GM19467 (cell line): ENCODE measurements around the gene KRTAP9-7.
"Not testable (repeated sequence)": the region's sequence is repeated elsewhere in the genome, so short reads cannot be mapped to it uniquely, and the experiment has no call there.

ENCODE experiments used
- ATAC-seq: cut with Tn5 transposase; IDR thresholded peaks from one replicate; pipeline ENCODE4 v1.9.1; 2021; ENCODE audit warnings: mild to moderate bottlenecking, moderate library complexity; ENCODE audit not compliant: unreplicated experiment

The KRTAP9-7 gene

DNA sequence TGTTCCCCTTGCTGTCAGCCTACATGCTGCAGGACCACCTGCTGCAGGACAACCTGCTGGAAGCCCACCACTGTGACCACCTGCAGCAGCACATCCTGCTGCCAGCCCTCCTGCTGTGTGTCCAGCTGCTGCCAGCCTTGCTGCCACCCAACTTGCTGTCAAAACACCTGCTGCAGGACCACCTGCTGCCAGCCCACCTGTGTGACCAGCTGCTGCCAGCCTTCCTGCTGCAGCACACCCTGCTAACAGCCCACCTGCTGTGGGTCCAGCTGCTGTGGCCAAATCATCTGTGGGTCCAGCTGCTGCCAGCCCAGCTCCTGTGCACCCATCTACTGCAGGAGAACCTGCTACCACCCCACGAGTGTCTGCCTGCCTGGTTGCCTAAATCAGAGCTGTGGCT lies 4.2 kb upstream of the KRTAP9-7 start:
- ATAC-seq: not testable (repeated sequence)

DNA sequence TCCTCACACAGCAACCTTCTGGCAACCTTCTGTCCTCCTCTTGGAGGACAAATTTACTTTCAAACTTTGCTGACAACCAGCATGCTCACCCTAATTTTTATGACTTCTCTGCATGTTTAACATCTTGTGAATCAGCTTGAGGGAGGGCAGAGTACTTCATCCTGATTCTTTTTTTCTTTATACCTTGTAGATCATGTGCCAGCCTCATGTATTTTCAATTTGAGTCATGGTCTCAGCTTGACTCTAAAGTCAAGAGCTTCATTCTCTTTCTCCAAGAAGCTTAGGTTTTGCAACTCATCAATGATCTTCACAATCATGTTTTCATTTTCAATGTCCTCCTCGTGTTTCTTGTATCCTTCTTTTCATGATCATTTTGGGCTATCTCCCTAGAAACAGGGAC lies 3.6 kb upstream of the KRTAP9-7 start:
- no peak for ATAC-seq

DNA sequence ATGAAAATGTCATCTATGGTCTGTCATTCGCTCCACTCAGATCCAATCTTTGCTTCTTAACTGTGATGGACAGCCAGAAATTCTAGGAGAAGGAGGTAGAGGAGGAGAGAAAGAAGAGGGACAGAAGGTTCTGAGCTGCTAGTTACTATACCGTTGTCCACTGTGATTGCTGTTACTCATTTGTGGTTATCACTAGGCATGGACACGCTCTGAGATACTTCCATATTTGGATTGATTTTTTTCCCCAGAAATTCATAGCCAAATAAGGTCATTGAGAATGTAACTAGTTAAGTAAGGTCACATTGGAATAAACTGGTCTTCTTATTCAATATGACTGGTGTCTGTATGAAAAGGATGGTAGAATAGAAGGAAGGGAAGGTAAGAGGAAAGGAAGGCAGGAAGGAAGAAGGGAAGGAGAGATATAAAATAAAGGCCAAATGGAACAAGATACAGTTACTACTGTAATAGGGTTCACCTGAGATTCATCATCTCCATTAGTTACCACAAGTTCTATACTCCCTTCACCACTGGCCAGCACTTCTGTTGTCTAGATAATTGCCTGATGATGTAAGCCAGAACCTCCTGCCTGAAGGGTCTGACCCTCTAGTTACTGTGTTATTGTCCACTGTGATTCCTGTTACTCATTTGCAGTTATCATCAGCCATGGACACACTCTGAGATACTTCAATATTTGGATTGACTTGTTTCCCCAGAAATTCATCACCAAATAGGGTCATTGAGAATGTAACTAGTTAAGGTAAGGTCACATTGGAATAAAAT lies 2.9 kb downstream of the KRTAP9-7 start:
- ATAC-seq: no peak

DNA sequence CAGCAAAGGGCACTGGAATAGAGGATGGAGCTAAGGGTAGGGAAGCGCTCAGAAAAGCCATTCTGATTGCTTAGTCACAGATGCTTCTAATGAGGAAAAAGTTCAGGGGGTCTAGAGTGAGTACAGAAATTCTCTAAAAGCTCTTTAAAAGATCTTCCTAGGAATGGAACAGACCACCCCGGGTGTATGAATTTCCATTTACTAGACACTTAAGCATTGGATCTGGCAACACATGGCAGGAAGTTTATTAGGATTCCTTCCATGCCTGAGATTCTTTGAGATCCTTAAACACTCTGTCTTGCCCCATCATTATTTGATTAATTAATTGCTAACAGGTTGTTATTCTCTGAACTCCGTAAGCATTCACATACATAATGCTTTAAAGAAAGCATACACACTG lies 8.5 kb downstream of the KRTAP9-7 start:
- ATAC-seq: no peak

GRCh38 chr17:41284546-41284945 lies 9.0 kb downstream of the KRTAP9-7 start:
- ATAC-seq: no peak

DNA sequence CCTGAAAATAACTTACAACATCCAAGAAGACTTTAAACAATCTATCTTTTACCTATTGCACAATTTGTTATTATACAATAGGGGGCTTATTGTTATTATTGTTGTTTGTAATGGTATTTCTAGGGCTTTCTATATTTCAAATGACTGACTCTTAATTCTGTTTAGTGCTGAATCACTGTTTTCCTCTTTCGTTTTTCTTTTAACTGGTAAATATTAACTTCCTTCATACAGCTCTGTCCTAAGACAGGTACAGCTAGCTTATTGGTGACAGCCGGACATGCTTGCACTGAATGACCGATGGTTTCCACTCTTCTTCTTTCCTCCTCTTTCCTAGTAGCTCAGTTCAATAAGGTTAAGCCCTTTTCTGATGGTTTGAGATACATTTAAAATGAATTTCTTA lies 11.6 kb downstream of the KRTAP9-7 start:
- no peak for ATAC-seq

- no peak for ATAC-seq
These were observed 18.5 kb downstream of the KRTAP9-7 start for GRCh38 chr17:41294016-41294415.

- no peak for ATAC-seq
These were observed 21.3 kb downstream of the KRTAP9-7 start for GRCh38 chr17:41296846-41297245.

- ATAC-seq: no peak
These were observed 23.1 kb downstream of the KRTAP9-7 start for GRCh38 chr17:41298458-41299135.

- no peak for ATAC-seq
These were observed 25.8 kb downstream of the KRTAP9-7 start for GRCh38 chr17:41301204-41301790.

GRCh38 chr17:41301916-41302901 lies 26.7 kb downstream of the KRTAP9-7 start, which contains the start of gene KRTAP29-1:
Gene KRTAP29-1, minus strand, starts transcription at chr17:41302851. Its CDS starts 0 bp downstream, at chr17:41302851.
- no peak for ATAC-seq

DNA sequence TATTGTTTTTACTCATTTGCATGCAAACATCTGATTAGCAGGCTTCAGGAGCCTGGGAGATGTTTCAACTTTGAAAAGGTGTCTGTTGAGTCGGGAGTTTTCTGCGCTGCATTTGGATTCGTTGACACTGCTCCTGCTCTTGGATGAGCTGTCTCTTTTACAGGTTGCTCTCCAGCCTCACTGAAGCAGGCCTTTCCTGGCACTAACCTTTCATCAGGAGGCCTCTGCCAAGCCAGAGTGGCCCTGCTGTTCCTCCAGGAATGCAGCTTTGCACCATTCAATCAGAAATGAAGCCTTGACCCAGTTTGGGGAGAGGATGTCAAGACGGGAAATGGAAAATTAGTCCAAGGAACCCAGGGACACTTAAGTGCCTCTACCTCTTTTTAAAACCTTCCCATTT lies 27.5 kb downstream of the KRTAP9-7 start:
- ATAC-seq: no peak

DNA sequence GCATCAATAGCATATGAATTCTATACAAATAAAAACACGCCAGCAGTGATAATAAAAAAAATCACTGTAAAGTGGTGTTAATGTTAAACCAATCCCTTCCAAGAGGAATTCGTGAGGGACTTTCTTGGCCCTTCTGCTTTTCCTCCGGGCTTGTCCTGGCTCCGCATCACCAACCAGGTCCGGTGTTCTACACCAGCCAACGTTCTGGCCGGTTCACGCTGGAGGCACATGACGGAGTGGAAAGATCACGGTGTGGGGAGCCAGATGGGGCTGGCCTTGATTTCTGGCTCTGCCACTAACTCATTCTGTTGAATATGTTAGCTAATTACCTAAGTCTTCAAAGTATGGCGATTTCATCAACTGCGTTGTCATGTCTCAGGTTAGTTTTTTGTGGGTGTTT lies 28.6 kb downstream of the KRTAP9-7 start:
- ATAC-seq: no peak

GRCh38 chr17:41307647-41308046 lies 32.1 kb downstream of the KRTAP9-7 start:
- ATAC-seq: no peak

DNA sequence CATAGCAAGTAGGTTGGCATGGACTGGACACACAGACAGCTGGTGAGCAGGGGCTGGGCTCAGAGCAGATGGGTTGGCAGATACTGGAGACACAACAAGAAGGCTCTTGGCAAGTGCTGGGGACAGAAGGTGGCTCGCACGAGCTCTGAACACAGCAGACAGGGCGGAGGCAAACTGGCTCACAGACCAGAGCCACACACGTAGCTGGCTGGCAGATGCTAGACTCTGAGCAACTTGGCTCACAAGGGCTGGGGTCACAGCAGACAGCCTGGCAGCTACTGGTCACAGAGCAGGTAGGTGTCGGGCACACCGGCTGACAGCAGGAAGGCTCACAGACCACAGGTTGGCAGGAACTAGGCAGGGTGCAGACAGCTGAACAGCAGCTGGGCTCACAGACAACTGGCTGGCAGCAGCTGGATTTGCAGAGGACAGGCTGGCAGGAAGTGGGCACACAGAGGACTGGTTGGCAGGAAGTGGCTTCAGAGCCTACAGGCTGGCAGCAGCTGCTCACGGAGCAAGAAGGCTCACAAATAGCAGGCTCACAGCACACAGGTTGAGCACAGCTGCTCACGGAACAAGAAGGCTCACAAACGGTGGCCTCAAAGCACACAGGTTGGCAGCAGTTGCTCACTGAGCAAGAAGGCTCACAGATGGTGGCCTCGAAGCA lies 32.9 kb downstream of the KRTAP9-7 start:
- ATAC-seq: no peak

- ATAC-seq: no peak
These were observed 33.4 kb downstream of the KRTAP9-7 start, which contains the start of gene KRTAP16-1 for GRCh38 chr17:41308918-41309359. Gene KRTAP16-1, minus strand, starts transcription at chr17:41309309. Its CDS starts 56 bp downstream, at chr17:41309253.

DNA sequence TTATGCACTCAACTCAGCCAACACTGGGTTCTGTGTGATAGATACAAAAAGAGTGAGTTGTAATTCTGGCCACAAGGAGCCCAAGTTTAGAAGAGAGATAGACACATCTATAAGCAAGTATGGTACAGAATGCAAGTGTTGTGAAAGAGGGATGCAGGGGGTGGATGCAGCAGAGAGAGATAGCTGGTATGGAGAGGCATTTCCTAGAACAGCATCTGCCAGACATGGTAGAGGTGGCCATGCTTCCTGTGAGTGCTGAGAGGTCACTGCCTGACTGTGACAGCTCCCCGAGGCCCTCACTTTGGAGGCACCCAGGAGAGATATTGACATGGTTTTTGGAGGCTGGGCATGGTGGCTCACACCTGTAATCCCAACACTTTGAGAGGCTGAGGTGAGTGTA lies 35.6 kb downstream of the KRTAP9-7 start:
- no peak for ATAC-seq

- ATAC-seq: no peak
These were observed 39.8 kb downstream of the KRTAP9-7 start, which contains the start of gene KRTAP17-1 for GRCh38 chr17:41315204-41315794. Gene KRTAP17-1, minus strand, starts transcription at chr17:41315710. Its CDS starts 60 bp downstream, at chr17:41315650.

GRCh38 chr17:41315814-41316445 lies 40.4 kb downstream of the KRTAP9-7 start:
- no peak for ATAC-seq
